NCI-H226 (cell line): Measurements from ENCODE around the gene DENND4B.

Source experiments
- DNase-seq: peaks from one replicate; pipeline ENCODE4 v3.0.0-alpha.2; 2015

DENND4B gene

GRCh38 chr1:153970346-153970745, 23.8 kb upstream of the DENND4B start:
- no peak for DNase-seq

GRCh38 chr1:153968972-153969371, 22.5 kb upstream of the DENND4B start:
- no peak for DNase-seq

GRCh38 chr1:153968408-153968807, 21.9 kb upstream of the DENND4B start:
- DNase-seq: no peak

GRCh38 chr1:153968000-153968363, 21.5 kb upstream of the DENND4B start:
- DNase-seq: no peak

- DNase-seq: peak; percentile 97
Observed at GRCh38 chr1:153967107-153967999, 20.8 kb upstream of the DENND4B start, which contains the start of gene CREB3L4. Gene CREB3L4, plus strand, starts transcription at chr1:153967902. Its CDS starts 624 bp downstream, at chr1:153968526.

GRCh38 chr1:153963850-153964331, 17.4 kb upstream of the DENND4B start:
- peak; percentile 93 for DNase-seq

- peak; percentile 96 for DNase-seq
Observed at GRCh38 chr1:153963030-153963849, 16.7 kb upstream of the DENND4B start, which contains the start of gene SLC39A1. Gene SLC39A1, minus strand, starts transcription at chr1:153963537. Its CDS starts 822 bp downstream, at chr1:153962715.

- peak; percentile 22 for DNase-seq
Observed at GRCh38 chr1:153962088-153963029, 15.8 kb upstream of the DENND4B start.

GRCh38 chr1:153961421-153961820, 14.9 kb upstream of the DENND4B start:
- DNase-seq: no peak

GRCh38 chr1:153960206-153960605, 13.7 kb upstream of the DENND4B start:
- DNase-seq: no peak

GRCh38 chr1:153959454-153959853, 12.9 kb upstream of the DENND4B start:
- DNase-seq: no peak

GRCh38 chr1:153958961-153959260, 12.4 kb upstream of the DENND4B start:
- DNase-seq: no peak

- peak; percentile 99 for DNase-seq
Observed at GRCh38 chr1:153958111-153958960, 11.8 kb upstream of the DENND4B start, which contains the start of gene CRTC2. Gene CRTC2, minus strand, starts transcription at chr1:153958612. Its CDS starts 115 bp downstream, at chr1:153958497.

GRCh38 chr1:153957744-153958110, 11.2 kb upstream of the DENND4B start:
- DNase-seq: no peak

GRCh38 chr1:153956997-153957715, 10.6 kb upstream of the DENND4B start:
- no peak for DNase-seq

- no peak for DNase-seq
Observed at GRCh38 chr1:153954826-153955225, 8.3 kb upstream of the DENND4B start.

- no peak for DNase-seq
Observed at GRCh38 chr1:153953859-153954365, 7.4 kb upstream of the DENND4B start.

GRCh38 chr1:153951801-153952200, 5.3 kb upstream of the DENND4B start:
- no peak for DNase-seq

GRCh38 chr1:153951183-153951582, 4.7 kb upstream of the DENND4B start:
- DNase-seq: no peak

GRCh38 chr1:153945795-153946621, 510 bp downstream of the DENND4B start:
- DNase-seq: peak; percentile 70
